Fibroblast of peridontal ligament (primary cell): ENCODE data around the gene OPRD1.
"Not testable (repeated sequence)": the region's sequence is repeated elsewhere in the genome, so short reads cannot be mapped to it uniquely, and the experiment has no call there.

Experiments
- DNase-seq: peaks from one replicate; pipeline ENCODE4 v3.0.0-alpha.2; 2010; ENCODE audit errors: extremely low read depth

OPRD1 gene

DNA sequence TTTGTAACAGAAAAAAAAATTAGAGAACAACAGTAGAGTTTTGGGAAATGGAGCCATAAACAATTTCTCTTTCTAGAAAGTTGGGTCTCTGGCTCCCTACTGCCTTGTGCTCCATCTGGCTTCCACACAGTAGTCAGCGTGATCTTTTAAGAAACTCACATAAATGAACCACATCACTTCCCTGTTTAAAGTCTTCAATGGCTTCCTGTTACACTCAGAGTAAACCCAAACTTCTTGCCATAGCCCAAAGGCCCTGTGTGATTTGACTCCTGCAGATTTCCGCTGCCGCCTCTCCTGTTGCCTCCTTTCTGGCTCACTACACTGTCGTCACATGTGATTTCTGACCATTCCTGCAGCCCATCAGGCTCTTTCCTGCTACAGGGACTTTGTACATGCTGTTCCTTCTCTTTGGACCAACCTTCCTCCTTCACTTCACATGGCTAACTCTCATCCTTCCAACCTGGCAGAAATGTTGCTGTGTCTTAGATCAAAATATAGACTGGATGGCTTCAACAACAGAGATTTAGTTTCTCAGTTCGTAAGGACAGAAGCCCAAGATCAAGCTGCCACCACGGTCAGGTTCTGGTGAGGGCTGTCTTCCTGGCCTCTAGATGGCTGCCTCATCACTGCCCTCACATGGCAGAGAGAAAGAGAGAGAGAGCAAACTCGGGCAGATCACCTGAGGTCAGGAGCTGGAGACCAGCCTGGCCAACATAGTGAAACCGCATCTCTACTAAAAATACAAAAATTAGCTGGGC lies 34.0 kb downstream of the OPRD1 start:
- DNase-seq = no peak

DNA sequence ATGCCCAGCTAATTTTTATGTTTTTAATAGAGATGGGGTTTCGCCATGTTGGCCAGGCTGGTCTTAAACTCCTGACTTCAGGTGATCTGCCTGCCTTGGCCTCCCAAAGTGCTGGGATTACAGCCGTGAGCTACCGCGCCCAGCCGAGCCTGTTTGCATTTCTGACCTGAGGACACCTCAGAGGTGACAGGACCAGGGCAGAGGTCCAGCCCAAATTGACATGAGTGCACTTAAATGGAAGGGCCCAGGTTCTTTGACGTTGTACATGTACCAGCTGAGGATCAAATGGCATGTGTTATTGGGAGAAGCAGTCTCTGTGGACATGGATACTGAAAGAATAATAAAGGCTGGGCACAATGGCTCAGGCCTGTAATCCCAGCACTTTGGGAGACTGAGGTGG lies 35.2 kb downstream of the OPRD1 start:
- DNase-seq = not testable (repeated sequence)

DNA sequence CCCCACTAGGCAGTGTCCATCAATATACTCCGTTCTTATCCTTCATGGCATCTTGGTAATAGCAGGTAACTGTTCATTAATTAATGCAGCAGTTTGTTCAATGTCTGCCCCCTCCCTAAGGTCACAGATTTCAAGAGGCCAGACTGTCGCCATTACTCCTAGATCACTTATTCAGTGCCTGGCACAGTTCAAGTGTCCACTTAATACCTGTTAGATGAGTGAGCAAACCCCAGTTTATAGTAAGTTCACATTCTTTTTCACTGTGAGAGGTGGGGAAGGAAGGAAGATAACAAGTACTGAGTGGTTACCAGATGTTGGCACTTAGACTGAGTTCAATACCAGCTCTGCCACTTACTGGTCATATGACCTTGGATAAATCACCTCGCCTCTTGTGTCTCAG lies 36.4 kb downstream of the OPRD1 start:
- no peak for DNase-seq

DNA sequence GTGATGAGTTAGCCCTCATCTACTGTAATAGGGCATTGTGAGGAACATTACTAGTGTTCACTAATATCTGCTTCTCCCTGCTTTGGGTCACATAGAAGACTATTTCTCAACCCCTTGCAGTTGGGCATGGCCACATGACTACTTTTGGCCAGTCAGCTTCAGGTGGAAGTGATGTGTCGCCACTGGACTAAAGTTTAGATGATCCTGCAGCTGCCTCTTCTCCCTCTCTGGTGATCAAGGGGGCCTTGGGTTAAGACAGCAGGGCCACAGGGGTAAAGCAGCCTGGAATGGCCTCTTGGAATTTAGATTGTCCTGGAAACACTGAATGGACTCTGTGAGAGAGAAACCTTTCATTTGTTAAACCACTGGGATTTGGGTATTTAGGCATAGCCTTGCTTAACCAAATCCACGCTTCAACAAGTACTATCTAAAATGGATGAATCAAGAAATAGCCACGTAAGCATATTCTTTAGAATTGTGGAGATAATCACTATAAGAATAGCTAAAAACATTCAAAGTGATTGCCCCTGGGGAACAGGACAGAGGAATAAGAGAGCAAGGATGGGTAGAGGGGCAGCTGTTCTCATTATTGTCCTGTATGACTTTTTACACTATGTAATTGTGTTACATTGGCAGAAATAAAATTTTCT lies 41.2 kb downstream of the OPRD1 start:
- DNase-seq = no peak

DNA sequence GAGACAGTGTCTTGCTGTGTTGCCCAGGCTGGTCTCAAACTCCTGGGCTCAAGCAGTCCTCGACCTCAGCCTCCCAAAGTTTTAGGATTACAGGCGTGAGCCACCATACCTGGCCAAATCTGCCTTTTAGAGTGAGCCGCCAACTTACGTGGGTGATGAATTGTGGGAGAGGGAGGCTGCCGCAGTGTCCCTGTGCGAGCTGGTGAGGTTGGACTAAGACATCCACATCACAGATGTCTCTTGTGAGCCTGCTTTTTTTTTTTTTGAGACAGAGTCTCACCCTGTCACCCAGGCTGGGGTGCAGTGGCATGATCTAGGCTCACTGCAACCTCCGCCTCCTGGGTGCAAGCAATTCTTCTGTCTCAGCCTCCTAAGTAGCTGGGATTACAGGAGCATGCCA lies 42.4 kb downstream of the OPRD1 start:
- not testable (repeated sequence) for DNase-seq

DNA sequence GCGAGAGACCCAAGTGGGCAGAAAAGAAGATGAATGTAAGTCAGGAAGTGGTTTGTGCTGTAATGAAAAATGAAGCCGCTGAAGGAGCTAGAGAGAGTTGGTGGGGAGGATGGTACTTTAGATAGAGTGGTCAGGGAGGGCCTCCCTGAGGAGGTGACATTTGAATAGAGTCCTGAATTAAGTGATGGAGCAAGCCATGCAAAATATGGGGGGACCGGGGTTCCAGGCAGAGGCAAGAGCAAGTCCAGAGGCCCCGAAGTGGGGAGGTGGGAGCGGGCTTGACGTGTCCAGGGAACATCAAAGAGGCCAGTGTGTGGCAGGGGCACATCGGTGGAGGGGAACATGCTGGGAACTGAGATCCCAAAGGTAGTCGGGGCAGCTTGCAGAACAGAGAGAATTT lies 43.1 kb downstream of the OPRD1 start:
- DNase-seq = no peak

DNA sequence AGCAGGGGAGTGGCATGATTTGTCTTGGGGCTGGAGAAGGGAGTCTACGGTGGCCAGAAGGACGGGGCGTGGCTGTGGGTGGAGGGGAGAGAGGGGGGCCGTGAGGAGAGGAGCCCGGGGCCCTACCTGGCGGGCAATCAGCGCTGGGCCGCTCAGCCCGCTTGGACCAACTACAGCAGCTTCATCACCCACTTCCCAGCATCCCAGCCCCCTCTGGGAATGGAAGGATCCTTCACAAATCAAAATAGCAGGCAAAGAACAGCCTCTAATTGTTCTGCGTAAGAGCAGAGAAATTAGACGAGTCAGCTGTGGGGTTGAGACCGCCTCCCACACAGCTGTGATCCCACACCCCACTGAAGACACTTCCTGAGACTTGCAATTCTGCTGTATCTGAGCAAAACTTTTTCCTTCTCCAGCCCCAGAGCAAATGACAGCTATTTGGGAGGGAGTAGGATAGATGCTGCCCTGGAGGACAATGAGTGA lies 43.5 kb downstream of the OPRD1 start:
- DNase-seq = peak; percentile 8

DNA sequence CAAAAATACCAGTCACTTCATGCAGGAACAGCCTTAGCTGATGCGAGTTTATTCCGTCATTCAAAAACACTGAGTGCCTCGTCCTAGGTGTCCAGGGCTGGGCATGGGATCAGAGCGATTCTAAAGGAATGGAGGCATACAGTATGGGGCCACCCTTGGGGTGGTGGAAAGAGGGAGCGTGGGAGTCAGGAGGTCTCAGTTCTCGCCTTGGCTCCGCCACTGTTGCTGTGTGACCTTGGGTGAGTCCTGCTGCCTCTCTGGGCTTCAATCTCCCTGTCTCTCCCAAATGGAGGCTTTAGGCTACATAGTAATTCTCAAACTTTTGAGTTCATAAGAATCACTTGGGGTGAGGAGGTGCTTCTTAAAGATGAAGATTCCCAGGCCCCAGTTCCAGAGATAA lies 44.0 kb downstream of the OPRD1 start:
- DNase-seq = no peak

DNA sequence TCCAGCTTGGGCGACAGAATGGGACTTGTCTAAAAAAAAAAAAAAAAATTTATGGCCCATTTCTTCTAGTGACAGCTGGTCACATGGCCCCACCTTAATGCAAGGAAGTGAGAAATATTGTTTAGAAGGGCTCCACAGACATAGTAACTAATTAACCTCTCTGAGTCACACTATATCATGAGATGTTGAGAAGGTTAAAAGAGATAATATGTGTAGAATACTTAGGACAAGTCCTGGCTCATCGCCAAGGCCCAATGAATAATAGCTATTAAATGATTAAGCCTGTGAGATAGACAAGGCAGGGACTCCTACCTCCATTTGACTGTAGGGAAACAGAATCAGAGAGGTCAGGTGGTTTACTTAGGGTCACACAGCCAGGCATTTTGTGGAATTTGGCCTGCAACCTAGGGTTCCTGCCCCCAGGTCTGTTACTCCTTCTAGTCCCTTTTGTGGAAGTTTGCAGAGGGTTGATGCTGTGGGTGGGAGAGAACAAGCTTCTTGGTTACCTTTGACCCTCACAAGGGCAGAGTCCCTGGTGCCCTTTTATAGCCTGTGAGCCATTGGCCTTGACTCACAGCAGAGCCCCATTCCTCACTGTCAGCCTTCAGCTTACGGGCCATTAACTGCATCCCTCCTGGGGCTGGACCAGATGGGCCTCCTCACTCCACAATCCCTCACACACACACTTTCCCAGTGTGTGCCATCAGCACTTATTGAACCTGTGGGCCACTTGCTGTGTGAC lies 48.5 kb downstream of the OPRD1 start:
- DNase-seq = no peak

DNA sequence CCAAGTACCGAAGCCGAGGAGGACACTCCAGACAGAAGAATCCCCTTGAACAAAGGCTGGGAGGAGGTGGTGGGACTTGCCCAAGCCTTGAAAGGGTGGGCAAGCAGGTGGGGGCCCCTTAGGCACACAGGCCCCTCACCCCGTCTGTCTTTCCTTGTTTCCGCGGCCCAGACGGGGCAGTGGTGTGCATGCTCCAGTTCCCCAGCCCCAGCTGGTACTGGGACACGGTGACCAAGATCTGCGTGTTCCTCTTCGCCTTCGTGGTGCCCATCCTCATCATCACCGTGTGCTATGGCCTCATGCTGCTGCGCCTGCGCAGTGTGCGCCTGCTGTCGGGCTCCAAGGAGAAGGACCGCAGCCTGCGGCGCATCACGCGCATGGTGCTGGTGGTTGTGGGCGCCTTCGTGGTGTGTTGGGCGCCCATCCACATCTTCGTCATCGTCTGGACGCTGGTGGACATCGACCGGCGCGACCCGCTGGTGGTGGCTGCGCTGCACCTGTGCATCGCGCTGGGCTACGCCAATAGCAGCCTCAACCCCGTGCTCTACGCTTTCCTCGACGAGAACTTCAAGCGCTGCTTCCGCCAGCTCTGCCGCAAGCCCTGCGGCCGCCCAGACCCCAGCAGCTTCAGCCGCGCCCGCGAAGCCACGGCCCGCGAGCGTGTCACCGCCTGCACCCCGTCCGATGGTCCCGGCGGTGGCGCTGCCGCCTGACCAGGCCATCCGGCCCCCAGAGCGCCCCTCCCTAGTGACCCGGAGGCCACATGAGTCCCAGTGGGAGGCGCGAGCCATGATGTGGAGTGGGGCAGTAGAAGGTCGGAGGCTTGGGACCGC lies 50.8 kb downstream of the OPRD1 start:
- DNase-seq = no peak

DNA sequence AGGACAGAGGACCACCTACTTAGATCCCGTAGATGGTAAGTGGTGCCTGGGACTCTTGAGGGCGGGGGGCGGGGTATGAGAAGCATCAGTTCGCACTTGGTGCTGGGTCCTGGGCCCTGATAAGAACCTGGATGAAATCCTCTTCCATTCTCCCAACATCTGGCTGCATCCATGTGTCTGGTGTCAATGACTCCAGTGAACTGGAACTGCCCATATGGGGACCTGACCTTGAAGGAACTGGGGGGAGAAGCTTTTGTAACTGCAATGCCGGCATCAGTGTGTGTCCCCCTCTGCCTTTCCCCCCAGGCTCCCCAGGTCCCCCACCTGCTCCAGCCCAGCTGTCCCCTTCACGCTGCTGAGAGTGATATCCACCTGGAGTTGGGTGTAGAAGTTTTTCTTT lies 52.7 kb downstream of the OPRD1 start:
- no peak for DNase-seq

DNA sequence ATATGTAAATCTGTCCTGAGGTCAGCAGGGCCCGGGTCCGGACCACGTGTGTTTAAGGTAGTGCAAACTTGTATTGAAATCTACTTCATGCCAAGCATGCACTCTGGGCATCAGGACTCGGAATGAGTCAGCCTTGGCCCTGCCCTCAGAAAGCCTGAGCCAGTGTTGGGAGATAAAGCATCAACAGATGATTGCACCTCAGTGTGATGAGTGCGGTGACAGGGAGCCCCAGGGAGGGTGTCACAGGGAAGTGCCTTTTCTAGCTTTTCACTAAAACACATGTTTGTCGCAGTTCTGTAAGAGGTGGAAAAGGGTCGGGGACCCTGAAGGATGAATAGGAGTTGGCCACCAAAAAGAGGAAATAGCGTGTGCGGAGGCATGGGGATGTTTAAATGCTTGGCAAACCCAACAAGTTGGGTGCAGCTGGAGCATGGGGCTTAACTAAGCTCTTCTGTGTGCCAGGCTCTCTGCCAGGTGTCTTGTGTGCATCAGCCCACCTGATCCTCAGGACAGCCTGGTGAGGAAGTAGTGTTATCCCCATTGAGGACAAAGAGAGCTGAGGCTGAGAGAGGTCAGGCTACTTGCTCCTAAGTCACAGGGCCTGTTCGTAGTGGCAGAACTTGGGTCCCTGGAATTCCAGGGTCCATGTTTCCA lies 54.2 kb downstream of the OPRD1 start:
- DNase-seq = no peak

DNA sequence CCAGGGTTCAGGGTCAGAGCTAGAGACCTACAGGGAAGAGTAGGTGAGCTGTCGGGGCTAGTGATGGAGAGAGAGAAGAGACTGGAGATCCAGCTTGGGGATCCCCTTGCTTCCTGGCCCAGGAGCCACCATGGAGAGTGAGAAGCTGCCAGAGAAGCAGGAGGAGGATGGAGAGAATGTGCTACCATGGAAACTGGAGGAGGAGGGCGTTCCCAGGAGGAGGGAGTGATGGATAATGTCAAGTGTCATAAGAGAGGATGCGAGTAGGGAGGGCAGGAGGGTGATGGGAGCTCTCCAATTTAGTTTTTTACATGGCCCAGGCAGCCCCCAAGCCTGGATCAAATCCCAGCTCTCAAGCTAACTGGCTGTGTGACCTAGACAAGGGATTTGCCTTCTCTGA lies 55.9 kb downstream of the OPRD1 start:
- DNase-seq = no peak

DNA sequence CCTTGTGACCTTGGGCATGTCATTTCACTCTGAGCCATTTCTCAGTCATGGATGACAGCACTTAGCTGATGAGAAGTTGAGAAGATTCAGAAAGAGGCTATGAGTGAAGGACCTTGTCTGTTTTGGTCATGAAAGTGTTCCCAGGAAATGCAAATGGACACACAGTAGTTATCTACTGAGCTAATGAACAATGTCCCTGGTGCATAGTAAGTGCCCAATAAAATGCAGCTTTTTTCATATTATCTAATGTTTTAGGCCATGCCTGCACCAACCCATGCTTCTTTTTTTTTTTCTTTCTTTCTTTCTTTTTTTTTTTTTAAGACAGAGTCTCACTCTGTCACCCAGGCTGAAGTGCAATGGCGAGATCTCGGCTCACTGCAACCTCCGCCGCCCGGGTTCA lies 58.0 kb downstream of the OPRD1 start:
- DNase-seq = no peak

DNA sequence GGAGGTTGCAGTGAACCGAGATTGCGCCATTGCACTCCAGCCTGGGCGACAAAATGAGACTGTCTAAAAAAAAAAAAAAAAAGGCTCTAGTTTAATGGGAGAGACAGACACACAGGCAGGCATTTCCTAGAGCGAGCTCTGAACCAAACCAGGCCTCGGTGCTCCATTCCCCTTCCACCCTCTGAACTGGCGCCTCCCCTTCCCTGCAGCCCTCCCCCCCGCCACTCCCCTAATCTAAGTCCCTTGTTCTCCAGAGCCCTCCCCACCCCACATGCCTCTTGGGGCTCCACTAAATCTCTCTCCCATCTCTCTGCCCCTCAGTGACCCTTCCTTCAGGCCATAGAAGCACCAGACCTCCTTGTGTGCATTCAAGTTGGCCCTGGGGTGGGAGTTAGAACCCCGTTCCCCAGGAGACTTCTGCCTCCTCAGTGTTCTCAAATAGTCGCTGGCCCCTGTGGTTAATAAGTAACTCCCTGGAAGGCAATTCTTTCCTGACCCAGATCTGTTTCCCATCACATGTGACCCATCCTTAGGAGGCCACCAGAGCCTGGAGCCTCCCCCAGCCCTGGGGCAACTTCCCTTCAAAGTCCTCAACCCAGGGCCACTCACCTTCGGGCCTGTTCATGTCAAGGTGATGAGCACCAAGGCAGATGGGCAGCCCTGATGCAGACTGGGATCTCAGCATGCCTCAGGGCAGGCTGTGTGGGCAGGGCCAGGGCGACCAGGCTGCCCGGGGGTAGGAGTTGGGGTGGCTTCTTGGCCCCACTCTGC lies 59.8 kb downstream of the OPRD1 start:
- DNase-seq = no peak

DNA sequence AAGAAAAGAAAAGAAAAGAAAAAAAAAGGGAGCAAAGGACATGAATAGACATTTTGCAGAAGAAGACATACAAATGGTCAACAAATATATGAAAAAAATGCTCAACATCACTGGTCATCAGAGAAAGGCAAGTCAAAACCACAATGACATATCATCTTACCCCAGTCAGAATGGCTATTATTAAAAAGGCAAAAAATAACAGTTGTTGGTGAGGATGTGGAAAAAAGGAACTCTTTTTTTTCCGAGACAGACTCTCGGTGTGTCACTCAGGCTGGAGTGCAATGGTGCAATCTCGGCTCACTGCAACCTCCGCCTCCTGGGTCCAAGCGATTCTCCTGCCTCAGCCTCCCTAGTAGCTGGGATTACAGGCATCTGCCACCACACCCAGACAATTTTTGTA lies 63.2 kb downstream of the OPRD1 start:
- DNase-seq = peak; percentile 24

DNA sequence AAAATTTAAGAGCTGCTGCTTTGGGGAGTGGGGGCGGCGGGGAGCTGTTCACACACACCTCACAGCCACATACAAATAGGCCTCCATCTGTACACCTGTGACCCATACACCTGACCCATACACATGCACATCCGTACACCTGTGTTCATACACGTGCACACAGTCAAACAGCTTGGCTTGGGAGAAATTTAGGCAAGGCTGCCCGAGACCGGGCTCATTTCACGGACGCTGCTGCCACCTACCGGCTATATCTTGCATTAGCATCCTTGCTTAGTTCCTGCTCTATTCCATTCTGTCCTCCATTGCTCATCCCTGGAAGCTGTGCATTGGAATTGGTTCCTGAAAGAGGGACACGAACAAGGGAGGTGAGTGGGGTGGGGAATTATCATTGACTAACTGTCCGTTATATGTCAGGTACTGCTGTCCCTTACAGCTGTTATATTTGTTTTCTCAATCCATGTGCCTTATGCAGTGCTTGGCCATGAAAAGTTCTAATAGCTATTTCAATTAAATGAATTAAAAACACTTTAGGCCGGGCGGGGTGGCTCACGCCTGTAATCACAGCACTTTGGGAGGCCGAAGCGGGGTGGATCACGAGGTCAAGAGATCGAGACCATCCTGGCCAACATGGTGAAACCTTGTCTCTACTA lies 65.3 kb downstream of the OPRD1 start:
- DNase-seq = peak; percentile 76

DNA sequence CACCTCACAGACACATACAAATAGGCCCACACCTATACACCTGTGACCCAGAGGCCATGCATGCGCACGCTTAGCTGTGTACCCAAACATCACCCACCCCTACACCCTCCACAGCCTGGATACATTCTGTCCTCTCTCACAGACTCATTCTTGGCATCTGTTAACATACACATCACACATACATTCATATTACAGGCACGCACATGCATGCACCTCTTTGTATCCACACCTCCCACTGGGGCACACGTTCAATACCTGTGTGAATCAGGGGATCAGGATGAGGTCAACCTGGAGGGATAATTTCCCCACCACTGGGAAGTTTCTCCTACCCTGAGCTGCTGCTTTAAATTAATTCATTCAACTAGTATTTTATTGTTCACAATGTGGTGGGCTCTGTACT lies 66.8 kb downstream of the OPRD1 start:
- DNase-seq = no peak

DNA sequence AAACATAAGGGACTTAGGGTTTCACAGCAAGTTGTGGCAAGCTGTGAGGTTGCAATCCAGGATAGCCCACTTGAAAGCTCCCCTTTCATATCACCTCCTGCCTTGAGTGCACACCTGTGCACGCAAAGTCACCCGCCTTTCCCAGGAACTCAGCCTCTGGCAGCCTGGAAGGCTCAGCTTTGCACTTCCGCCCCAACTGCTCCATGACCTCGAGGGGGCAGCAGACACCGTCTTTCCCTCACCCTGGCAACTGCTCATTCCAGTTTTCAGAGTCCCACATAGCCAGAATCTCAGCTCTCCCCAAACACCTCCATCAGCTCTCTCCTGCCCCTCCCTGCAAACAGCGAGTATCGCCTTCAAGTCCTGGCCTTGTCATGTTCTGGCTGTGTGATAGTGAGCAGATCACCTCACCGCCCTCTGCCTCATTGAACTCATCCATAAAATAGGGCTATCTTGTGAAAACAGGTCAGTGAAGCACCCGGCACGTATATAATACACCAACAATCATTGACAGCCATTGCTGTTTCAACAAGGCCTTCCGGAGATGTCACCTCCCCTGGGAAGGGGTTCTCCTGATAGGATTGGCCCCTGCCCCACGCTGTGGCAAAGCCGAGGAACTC lies 70.1 kb downstream of the OPRD1 start:
- DNase-seq = peak; percentile 90

DNA sequence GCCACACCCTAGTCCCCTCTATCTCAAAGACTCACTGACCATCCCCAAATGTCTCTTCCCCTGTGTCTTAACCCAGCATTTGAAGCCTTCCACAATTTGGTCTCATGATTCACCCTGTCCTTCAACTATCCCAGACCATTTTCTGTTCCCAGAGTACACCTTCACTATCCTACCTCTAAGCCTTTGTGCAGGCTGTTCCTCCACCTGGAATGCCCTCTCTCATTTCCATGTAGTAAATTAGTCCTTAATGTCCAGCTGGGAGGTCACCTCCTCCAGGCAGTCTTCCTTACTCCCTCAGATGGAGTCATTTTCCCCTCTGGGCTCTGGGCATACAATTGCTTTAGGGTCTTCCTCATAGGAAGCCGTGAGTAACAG lies 71.3 kb downstream of the OPRD1 start:
- DNase-seq = no peak
